ENCODE data around the gene HTR7.
"Not testable (repeated sequence)": the region's sequence is repeated elsewhere in the genome, so short reads cannot be mapped to it uniquely, and the experiment has no call there.

The HTR7 gene

DNA sequence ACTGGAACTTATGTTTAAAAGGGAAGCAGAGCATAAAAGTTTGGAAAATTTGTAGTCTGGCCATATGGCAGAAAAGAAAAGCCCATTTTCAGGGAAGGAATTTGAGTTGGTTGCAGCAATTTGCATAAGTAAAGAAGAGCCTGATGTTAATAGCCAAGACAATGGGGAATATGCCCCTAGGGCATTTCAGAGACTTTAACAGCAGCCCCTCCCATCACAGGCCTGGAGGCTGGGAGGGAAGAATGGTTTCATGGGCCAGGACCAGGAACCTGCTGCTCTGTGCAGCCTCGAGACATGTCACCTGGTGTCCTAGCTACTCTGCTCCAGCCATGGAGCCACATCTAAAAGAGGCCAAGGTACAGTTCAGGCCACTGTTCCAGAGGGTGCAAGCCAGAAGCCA, 35.3 kb downstream of the HTR7 start:
- TF ChIP-seq, protein P1, sequence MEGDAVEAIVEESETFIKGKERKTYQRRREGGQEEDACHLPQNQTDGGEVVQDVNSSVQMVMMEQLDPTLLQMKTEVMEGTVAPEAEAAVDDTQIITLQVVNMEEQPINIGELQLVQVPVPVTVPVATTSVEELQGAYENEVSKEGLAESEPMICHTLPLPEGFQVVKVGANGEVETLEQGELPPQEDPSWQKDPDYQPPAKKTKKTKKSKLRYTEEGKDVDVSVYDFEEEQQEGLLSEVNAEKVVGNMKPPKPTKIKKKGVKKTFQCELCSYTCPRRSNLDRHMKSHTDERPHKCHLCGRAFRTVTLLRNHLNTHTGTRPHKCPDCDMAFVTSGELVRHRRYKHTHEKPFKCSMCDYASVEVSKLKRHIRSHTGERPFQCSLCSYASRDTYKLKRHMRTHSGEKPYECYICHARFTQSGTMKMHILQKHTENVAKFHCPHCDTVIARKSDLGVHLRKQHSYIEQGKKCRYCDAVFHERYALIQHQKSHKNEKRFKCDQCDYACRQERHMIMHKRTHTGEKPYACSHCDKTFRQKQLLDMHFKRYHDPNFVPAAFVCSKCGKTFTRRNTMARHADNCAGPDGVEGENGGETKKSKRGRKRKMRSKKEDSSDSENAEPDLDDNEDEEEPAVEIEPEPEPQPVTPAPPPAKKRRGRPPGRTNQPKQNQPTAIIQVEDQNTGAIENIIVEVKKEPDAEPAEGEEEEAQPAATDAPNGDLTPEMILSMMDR (IDR thresholded peaks at IDR 0.05; ENCODE audit: borderline replicate concordance, insufficient read depth, low read depth, low read length), result no peak
- H3K4me3 ChIP-seq (ENCODE audit: low read depth, low read length), result no peak overlapping the region

DNA sequence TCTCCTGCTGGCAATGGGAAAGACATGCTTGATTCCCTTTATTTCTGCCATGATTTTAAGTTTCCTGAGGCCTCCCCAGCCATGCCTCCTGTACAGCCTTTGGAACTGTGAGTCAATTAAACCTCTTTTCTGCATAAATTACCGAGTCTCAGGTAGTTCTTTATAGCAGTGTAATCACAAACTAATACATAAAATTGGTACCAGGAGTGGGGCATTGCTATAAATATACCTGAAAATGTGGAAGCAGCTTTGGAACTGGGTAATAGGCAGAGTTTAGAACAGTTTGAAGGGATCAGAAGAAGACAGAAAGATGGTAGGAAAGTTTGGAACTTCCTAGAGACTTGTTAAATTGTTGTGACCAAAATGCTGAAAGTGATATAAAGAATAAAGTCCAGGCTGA, 36.0 kb downstream of the HTR7 start:
- H3K4me3 ChIP-seq (ENCODE audit: low read depth, low read length), result not testable (repeated sequence)

DNA sequence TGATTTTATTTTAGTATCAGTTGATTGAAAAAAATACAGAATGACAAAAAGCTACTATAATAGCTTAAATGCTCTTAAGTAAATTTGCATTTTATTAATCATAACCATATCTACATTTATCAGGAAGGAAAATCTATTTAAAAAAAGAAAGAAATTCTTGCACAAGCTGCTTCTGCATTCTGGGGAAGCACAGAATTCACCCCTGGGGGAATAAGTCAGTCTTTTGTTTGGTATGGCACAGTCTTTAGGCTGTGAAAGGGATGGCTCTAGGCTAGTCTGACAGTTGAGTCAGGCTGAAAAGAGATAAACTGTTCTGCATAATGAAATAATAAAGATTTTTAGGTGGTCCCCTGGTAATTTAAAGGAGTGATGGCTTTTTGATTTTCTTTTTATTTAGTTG, 37.9 kb downstream of the HTR7 start:
- TF ChIP-seq, protein P1 (IDR thresholded peaks at IDR 0.05; ENCODE audit: borderline replicate concordance, insufficient read depth, low read depth, low read length), result no peak
- no peak overlapping the region for H3K4me3 ChIP-seq (ENCODE audit: low read depth, low read length)

DNA sequence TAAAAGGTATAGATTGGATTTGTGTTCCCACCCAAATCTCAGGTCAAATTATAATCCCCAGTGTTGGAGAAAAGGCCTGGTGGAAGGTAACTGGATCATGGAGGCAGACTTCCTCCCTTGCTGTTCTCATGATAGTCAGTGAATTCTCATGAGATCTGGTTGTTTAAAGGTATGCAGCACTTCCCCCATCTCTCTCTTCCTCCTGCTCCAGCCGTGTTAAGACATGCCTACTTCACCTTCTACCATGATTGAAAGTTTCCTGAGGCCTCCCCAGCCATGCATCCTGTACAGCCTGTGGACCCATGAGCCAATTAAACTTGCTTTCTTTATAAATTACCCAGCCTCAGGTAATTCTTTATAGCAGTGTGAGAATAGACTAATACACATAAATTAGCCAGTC, 39.1 kb downstream of the HTR7 start:
- H3K4me3 ChIP-seq (ENCODE audit: low read depth, low read length), result no peak overlapping the region
- TF ChIP-seq, protein P1 (IDR thresholded peaks at IDR 0.05; ENCODE audit: borderline replicate concordance, insufficient read depth, low read depth, low read length), result no peak

DNA sequence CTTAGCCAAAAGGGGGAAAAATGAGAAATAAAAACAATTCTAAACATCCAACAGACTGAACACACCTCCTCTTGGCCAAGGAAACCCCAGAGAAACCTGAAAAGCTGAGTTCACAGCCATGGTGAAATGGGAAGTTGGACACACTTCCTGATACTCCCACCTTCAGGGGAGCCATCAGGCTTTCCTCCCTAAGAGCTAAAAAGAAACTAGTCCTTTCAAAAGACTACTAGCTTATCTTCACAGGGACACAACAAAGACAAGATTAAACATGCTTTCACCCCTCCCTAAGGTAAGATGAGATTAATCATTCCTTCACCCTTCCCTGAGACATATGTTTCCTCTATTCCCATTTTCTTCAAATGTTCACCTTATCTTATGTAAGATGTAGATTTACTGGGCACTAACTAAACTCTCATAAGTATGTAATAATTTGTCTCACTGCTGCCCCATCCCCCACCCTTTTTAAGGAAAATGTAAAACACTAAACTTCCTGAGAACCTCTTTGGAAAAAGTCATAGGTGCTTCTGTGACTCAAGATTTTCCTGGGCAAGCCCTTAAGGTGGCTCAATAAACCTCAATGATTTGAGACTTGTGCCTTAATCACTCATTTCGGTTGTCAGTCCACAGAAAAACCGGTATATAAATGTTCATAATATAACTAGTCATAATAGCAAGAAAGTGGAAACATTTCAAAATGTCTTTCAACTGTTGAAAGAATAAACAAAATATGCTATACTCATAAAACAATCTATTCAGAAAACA, 40.5 kb downstream of the HTR7 start:
- H3K4me3 ChIP-seq (ENCODE audit: low read depth, low read length), result no peak overlapping the region
- TF ChIP-seq, protein P1 (IDR thresholded peaks at IDR 0.05; ENCODE audit: borderline replicate concordance, insufficient read depth, low read depth, low read length), result no peak

DNA sequence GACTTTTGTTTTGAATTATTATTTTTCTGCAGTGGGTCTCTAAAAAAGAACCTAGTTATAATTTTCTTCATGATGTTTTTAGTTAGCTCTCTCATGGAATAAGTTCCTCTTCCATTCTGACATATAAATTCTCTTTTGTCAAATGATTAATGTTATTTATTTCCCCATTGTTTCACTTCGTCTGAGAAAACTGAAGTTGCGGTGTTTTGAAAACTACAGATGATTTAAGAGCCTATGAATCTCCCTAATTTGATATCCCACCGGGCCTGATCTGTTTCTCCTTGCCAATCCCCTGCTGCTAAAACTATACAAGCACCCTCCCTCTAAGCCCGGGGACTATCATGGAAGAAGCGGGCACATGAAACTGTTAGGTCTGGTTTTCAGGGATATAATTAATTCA, 41.4 kb downstream of the HTR7 start:
- no peak overlapping the region for H3K4me3 ChIP-seq (ENCODE audit: low read depth, low read length)
- TF ChIP-seq, protein P1 (IDR thresholded peaks at IDR 0.05; ENCODE audit: borderline replicate concordance, insufficient read depth, low read depth, low read length), result no peak

DNA sequence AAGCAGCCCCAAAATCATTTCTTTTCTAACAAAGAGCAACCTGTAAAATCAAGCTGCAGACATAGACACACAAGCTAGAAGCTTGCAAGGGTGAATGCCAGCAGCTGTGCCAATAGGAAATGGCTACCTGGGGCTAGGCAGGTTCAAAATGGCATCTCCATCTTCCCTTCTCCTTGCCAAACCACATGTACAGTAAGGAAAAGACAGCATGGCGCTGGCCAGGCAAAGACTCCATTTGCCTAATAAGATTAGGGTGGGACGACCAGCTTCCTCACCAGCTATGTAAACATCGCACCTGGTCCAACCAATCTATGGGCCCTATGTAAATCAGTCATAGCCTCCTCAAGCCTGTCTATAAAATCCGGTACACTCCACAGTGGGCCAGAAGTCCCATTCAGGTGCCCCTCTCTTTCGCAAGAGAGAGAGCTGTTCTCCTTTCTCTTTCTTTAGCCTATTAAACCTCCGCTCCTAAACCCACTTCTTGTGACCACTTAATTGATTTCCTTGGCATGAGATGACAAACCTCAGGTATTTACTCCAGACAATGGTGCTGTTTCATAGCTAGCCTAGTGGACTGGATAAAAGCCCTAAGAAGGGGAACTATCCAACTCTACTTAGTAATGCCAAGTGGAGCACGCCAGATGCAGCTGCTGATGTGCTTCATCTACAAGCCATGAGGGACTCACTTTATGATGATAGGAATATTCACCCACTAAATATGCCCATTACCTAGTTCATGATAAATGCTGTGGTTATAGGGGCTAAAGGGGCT, 44.1 kb downstream of the HTR7 start:
- no peak overlapping the region for H3K4me3 ChIP-seq (ENCODE audit: low read depth, low read length)
- TF ChIP-seq, protein P1 (IDR thresholded peaks at IDR 0.05; ENCODE audit: borderline replicate concordance, insufficient read depth, low read depth, low read length), result no peak

DNA sequence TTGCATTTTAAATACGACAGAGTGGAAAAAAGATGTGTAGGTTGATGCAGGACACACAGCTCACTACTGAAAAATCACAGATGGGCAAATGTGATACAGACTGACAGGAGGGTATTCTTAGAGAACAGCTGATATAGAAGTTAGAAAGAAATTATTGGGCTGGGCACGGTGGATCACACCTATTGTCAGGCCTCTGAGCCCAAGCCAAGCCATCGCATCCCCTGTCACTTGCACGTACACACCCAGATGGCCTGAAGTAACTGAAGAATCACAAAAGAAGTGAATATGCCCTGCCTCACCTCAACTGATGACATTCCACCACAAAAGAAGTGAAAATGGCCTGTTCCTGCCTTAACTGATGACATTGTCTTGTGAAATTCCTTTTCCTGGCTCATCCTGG, 50.7 kb downstream of the HTR7 start:
- H3K4me3 ChIP-seq (ENCODE audit: low read depth, low read length), result not testable (repeated sequence)

All from GM12875 (cell line).